ENCODE results near the gene NEK1. TPM values are rescaled to one million over a fixed set of nuclear protein-coding genes. Genes with fewer than 3 reads are reported as not detected.

Gene NEK1
- total and polyA plus RNA-seq, 2 donors (not counting 1 experiment from before 2014, with no cell fraction given) = 3.3 to 21.4 TPM

- H3K27ac ChIP-seq (ENCODE audit: low read length in 2 of 2) = peak overlapping the region; percentile 98
- ChIA-PET CTCF (interaction anchor here (0.8 to 1.9 kb wide), 6 partner anchors 8 to 609 kb away, joined by 3 to 8 read pairs (median 4); partner anchors contain the start of genes CBR4 and NEK1), POLR2A (interaction anchor here (1.5 kb wide), 1 partner anchor 41 kb away, joined by 7 read pairs; no protein-coding TSS in a partner anchor)
- peak overlapping the region; percentile 95 for H3K9ac ChIP-seq (ENCODE audit: low read length)
- peak overlapping the region; percentile 66 for H2AFZ ChIP-seq (ENCODE audit: insufficient read depth, low read depth, low read length, poor library complexity, severe bottlenecking)
- no peaks in the 10 kb centered on the region for H3K27me3 Mint-ChIP-seq
- TF ChIP-seq, protein P1, sequence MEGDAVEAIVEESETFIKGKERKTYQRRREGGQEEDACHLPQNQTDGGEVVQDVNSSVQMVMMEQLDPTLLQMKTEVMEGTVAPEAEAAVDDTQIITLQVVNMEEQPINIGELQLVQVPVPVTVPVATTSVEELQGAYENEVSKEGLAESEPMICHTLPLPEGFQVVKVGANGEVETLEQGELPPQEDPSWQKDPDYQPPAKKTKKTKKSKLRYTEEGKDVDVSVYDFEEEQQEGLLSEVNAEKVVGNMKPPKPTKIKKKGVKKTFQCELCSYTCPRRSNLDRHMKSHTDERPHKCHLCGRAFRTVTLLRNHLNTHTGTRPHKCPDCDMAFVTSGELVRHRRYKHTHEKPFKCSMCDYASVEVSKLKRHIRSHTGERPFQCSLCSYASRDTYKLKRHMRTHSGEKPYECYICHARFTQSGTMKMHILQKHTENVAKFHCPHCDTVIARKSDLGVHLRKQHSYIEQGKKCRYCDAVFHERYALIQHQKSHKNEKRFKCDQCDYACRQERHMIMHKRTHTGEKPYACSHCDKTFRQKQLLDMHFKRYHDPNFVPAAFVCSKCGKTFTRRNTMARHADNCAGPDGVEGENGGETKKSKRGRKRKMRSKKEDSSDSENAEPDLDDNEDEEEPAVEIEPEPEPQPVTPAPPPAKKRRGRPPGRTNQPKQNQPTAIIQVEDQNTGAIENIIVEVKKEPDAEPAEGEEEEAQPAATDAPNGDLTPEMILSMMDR (IDR thresholded peaks at IDR 0.05) = peak; percentile 73
- TF ChIP-seq EZH2 (IDR thresholded peaks at IDR 0.05; ENCODE audit: borderline replicate concordance, insufficient read depth, low read depth, low read length, poor library complexity, severe bottlenecking) = no peak
- H3K27me3 ChIP-seq (replicated peaks in 1 of 4; ENCODE audit: control extremely low read depth in 1 of 4, control insufficient read depth in 3 of 4, insufficient read depth in 4 of 4, low read length in 3 of 4) = no peaks in the 10 kb centered on the region
- H3K4me1 ChIP-seq (ENCODE audit: control insufficient read depth in 2 of 2, insufficient read depth in 2 of 2, low read length in 2 of 2) = peaks cover 18 to 23% of the 10 kb centered on the region in 2 donors
- peak; percentile 86 for DNase-seq
- H3K4me3 ChIP-seq (ENCODE audit: control extremely low read depth in 1 of 5, extremely low read depth in 1 of 5, insufficient read depth in 1 of 5, low read depth in 2 of 5, low read length in 4 of 5) = peak overlapping the region; percentile 61 to 100 (median 95)
- H3K4me2 ChIP-seq (replicated peaks; ENCODE audit: low read depth, low read length, poor library complexity, severe bottlenecking) = peak overlapping the region; percentile 79
- H3K27ac Mint-ChIP-seq = peak overlapping the region; percentile 100
- H3K79me2 ChIP-seq (ENCODE audit: control insufficient read depth, insufficient read depth, low read length) = peaks cover 38% of the 10 kb centered on the region
- H3K4me1 Mint-ChIP-seq = peaks cover 36% of the 10 kb centered on the region
- intact Hi-C loops (cut with micrococcal nuclease) = loop anchor here (1.0 to 10.0 kb wide), 3 partner anchors 345 to 1305 kb away; partner anchors contain the start of genes DDX60, MFAP3L and SH3RF1
- no peaks in the 10 kb centered on the region for H3K9me3 Mint-ChIP-seq (ENCODE audit: insufficient read depth)
- 0% methylated on average over 5 of the region's 12 CpGs for WGBS (ENCODE audit: insufficient coverage)
- ATAC-seq (ENCODE audit: low read depth) = peak; percentile 37
- H3K36me3 ChIP-seq (replicated peaks in 1 of 2; ENCODE audit: control extremely low read depth in 1 of 2, control insufficient read depth in 1 of 2, extremely low read depth in 1 of 2, insufficient read depth in 2 of 2, low read length in 1 of 2) = no peaks in the 10 kb centered on the region
- no peaks in the 10 kb centered on the region for H3K9me3 ChIP-seq (ENCODE audit: control extremely low read depth in 1 of 3, control insufficient read depth in 2 of 3, insufficient read depth in 1 of 3, low read length in 2 of 3)
- H3K4me3 Mint-ChIP-seq = peak overlapping the region; percentile 96
- no peaks in the 10 kb centered on the region for H4K20me1 ChIP-seq (ENCODE audit: control insufficient read depth, insufficient read depth, low read length, poor library complexity, severe bottlenecking)
These were observed 7.2 kb upstream of the NEK1 start for GRCh38 chr4:169619518-169619957.

GRCh38 chr4:169618986-169619385, 6.6 kb upstream of the NEK1 start:
- TF ChIP-seq, protein P1 (IDR thresholded peaks at IDR 0.05) = no peak
- TF ChIP-seq EZH2 (IDR thresholded peaks at IDR 0.05; ENCODE audit: borderline replicate concordance, insufficient read depth, low read depth, low read length, poor library complexity, severe bottlenecking) = no peak
- CTCF ChIA-PET = interaction anchor here (0.8 to 1.8 kb wide), 5 partner anchors 9 to 192 kb away, joined by 3 to 8 read pairs (median 4); no protein-coding TSS in a partner anchor
- Histone ChIP-seq H3K27ac (ENCODE audit: low read length in 2 of 2) (peak overlapping the region; percentile 98), H3K4me2 (replicated peaks; ENCODE audit: low read depth, low read length, poor library complexity, severe bottlenecking) (peak overlapping the region; percentile 79), H3K36me3 (replicated peaks in 1 of 2; ENCODE audit: control extremely low read depth in 1 of 2, control insufficient read depth in 1 of 2, extremely low read depth in 1 of 2, insufficient read depth in 2 of 2, low read length in 1 of 2) (no peaks in the 10 kb centered on the region), H4K20me1 (ENCODE audit: control insufficient read depth, insufficient read depth, low read length, poor library complexity, severe bottlenecking) (no peaks in the 10 kb centered on the region), H3K4me1 (ENCODE audit: control insufficient read depth in 2 of 2, insufficient read depth in 2 of 2, low read length in 2 of 2) (peaks cover 18 to 23% of the 10 kb centered on the region in 2 donors), H2AFZ (ENCODE audit: insufficient read depth, low read depth, low read length, poor library complexity, severe bottlenecking) (peak overlapping the region; percentile 3), H3K4me3 (ENCODE audit: control extremely low read depth in 1 of 5, extremely low read depth in 1 of 5, insufficient read depth in 1 of 5, low read depth in 2 of 5, low read length in 4 of 5) (peak overlapping the region in 4 of 5 experiments; percentile 61 to 100 (median 96)), H3K9ac (ENCODE audit: low read length) (peak overlapping the region; percentile 95), H3K9me3 (ENCODE audit: control extremely low read depth in 1 of 3, control insufficient read depth in 2 of 3, insufficient read depth in 1 of 3, low read length in 2 of 3) (no peaks in the 10 kb centered on the region), H3K79me2 (ENCODE audit: control insufficient read depth, insufficient read depth, low read length) (peaks cover 32% of the 10 kb centered on the region), H3K27me3 (replicated peaks in 1 of 4; ENCODE audit: control extremely low read depth in 1 of 4, control insufficient read depth in 3 of 4, insufficient read depth in 4 of 4, low read length in 3 of 4) (no peaks in the 10 kb centered on the region)
- WGBS (ENCODE audit: insufficient coverage) = 100% methylated on average over 1 of the region's 4 CpGs
- Mint-ChIP-seq H3K4me1 (peaks cover 36% of the 10 kb centered on the region), H3K9me3 (ENCODE audit: insufficient read depth) (no peaks in the 10 kb centered on the region), H3K27me3 (no peaks in the 10 kb centered on the region), H3K4me3 (peak overlapping the region; percentile 96), H3K27ac (peak overlapping the region; percentile 100)
- ATAC-seq (ENCODE audit: low read depth) (no peak), DNase-seq (no peak)
- intact Hi-C loops (cut with micrococcal nuclease) = loop anchor here (1.0 to 10.0 kb wide), 3 partner anchors 344 to 1304 kb away; partner anchors contain the start of genes DDX60, MFAP3L and SH3RF1
- POLR2A ChIA-PET = no interaction called here

Data from B cell (primary cell).